HG03571 (cell line): ENCODE results near the gene METTL16.

Experiments used
- ATAC-seq: cut with Tn5 transposase; IDR thresholded peaks from one replicate; pipeline ENCODE4 v1.9.1; 2021; ENCODE audit not compliant: unreplicated experiment

Gene METTL16

GRCh38 chr17:2416010-2416734 lies 95.5 kb downstream of the METTL16 start:
- ATAC-seq = no peak

GRCh38 chr17:2415081-2415480 lies 96.6 kb downstream of the METTL16 start:
- ATAC-seq = no peak

- ATAC-seq = no peak
Measured at GRCh38 chr17:2414446-2415064, 97.1 kb downstream of the METTL16 start.

GRCh38 chr17:2412561-2413021 lies 99.1 kb downstream of the METTL16 start:
- no peak for ATAC-seq

- ATAC-seq = no peak
Measured at GRCh38 chr17:2410951-2411350, 100.7 kb downstream of the METTL16 start.

GRCh38 chr17:2406903-2407790 lies 104.5 kb downstream of the METTL16 start:
- no peak for ATAC-seq

GRCh38 chr17:2406271-2406902 lies 105.3 kb downstream of the METTL16 start:
- no peak for ATAC-seq

GRCh38 chr17:2405247-2405926 lies 106.3 kb downstream of the METTL16 start:
- ATAC-seq = no peak

- ATAC-seq = no peak
Measured at GRCh38 chr17:2403044-2403443, 108.6 kb downstream of the METTL16 start.

- ATAC-seq = no peak
Measured at GRCh38 chr17:2402544-2402943, 109.1 kb downstream of the METTL16 start.

- peak; percentile 36 for ATAC-seq
Measured at GRCh38 chr17:2401426-2402221, 110.1 kb downstream of the METTL16 start.

- peak; percentile 34 for ATAC-seq
Measured at GRCh38 chr17:2400877-2401425, 110.7 kb downstream of the METTL16 start, which contains the start of gene MNT. Gene MNT, minus strand, starts transcription at chr17:2401060. Its CDS starts 348 bp downstream, at chr17:2400712.

GRCh38 chr17:2400474-2400866 lies 111.2 kb downstream of the METTL16 start:
- ATAC-seq = no peak

- ATAC-seq = peak; percentile 29
Measured at GRCh38 chr17:2399572-2400473, 111.9 kb downstream of the METTL16 start.

GRCh38 chr17:2398655-2399571 lies 112.8 kb downstream of the METTL16 start:
- ATAC-seq = no peak

GRCh38 chr17:2398182-2398581 lies 113.5 kb downstream of the METTL16 start:
- no peak for ATAC-seq
